Measurements from ENCODE around the gene CR1L. TPM values are rescaled to one million over a fixed set of nuclear protein-coding genes. Genes with fewer than 3 reads are reported as not detected.
"Not testable (repeated sequence)": the region's sequence is repeated elsewhere in the genome, so short reads cannot be mapped to it uniquely, and the experiment has no call there.

Gene CR1L
- total and polyA plus RNA-seq, 2 donors (not counting 1 experiment from before 2014, with no cell fraction given), result not detected

DNA sequence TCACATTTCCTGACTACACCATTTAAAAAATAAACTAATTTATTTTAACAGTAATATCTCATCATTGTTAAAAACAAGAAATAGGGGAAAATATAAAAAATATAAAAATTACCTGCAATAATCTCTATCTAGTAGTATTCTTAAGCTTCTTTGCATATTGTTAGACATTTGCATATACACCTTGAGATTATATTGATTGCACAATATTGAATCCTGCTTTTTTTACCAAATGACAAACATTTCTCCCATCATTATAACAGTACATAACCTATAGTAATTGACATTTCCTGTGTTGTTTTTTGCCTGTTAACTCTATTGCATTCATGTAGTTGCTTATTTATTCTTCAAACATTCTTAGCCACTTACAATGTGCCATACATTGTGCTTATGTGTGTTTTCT, 11.7 kb upstream of the CR1L start:
- no peaks in the 10 kb centered on the region for H3K9me3 ChIP-seq (ENCODE audit: control insufficient read depth, insufficient read depth, low read depth, low read length)
- no peaks in the 10 kb centered on the region for H3K27me3 ChIP-seq (ENCODE audit: control insufficient read depth, insufficient read depth, low read length)
- no peak overlapping the region for H3K4me3 ChIP-seq (replicated peaks in 1 of 4; ENCODE audit: control extremely low read depth in 1 of 4, insufficient read depth in 1 of 4, low read depth in 3 of 4, low read length in 4 of 4)
- DNase-seq (ENCODE audit: low read depth in 2 of 2), result no peak
- no peaks in the 10 kb centered on the region for H3K79me2 ChIP-seq (ENCODE audit: control insufficient read depth, insufficient read depth, low read length)
- no peak overlapping the region for H3K9ac ChIP-seq (ENCODE audit: insufficient read depth, low read length)
- H3K27ac ChIP-seq (ENCODE audit: insufficient read depth, low read length), result no peak overlapping the region
- H3K4me2 ChIP-seq (ENCODE audit: extremely low read depth, insufficient read depth, low read length), result no peak overlapping the region
- H3K4me1 ChIP-seq (ENCODE audit: control insufficient read depth, extremely low read depth, insufficient read depth, low read length), result no peaks in the 10 kb centered on the region
- no peak for TF ChIP-seq EZH2 (IDR thresholded peaks at IDR 0.05; ENCODE audit: low read length, missing control alignments)
- TF ChIP-seq, protein P1, sequence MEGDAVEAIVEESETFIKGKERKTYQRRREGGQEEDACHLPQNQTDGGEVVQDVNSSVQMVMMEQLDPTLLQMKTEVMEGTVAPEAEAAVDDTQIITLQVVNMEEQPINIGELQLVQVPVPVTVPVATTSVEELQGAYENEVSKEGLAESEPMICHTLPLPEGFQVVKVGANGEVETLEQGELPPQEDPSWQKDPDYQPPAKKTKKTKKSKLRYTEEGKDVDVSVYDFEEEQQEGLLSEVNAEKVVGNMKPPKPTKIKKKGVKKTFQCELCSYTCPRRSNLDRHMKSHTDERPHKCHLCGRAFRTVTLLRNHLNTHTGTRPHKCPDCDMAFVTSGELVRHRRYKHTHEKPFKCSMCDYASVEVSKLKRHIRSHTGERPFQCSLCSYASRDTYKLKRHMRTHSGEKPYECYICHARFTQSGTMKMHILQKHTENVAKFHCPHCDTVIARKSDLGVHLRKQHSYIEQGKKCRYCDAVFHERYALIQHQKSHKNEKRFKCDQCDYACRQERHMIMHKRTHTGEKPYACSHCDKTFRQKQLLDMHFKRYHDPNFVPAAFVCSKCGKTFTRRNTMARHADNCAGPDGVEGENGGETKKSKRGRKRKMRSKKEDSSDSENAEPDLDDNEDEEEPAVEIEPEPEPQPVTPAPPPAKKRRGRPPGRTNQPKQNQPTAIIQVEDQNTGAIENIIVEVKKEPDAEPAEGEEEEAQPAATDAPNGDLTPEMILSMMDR (conservative IDR thresholded peaks at IDR 0.05 in 1 of 2, IDR thresholded peaks at IDR 0.05 in 1 of 2; ENCODE audit: low read depth in 1 of 2, low read length in 2 of 2), result no peak
- no peak overlapping the region for H2AFZ ChIP-seq (ENCODE audit: low read length)
- H4K20me1 ChIP-seq (ENCODE audit: control insufficient read depth, extremely low read depth, insufficient read depth, low read length), result no peaks in the 10 kb centered on the region
- H3K36me3 ChIP-seq (ENCODE audit: control insufficient read depth, insufficient read depth, low read length), result no peaks in the 10 kb centered on the region

DNA sequence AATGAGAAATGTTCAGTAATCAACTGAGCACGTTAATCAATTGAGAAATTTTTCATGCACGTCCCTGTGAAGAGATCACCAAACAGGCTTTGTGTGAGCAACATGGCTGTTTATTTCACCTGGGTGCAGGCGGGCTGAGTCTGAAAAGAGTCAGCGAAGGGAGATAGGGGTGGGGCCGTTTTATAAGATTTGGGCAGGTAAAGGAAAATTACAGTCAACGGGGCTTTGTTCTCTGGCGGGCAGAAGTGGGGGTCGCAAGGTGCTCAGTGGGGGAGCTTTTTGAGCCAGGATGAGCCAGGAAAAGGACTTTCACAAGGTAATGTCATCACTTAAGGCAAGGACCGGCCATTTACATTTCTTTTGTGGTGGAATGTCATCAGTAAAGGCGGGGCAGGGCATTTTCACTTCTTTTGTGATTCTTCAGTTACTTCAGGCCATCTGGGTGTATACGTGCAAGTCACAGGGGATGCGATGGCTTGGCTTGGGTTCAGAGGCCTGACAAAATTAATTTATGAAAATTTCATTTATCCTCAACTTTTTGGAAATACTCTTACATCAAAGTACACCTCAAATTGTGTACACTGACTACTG, 11.1 kb upstream of the CR1L start:
- not testable (repeated sequence) for H3K4me3 ChIP-seq (replicated peaks in 1 of 4; ENCODE audit: control extremely low read depth in 1 of 4, insufficient read depth in 1 of 4, low read depth in 3 of 4, low read length in 4 of 4); H3K9me3 ChIP-seq (ENCODE audit: control insufficient read depth, insufficient read depth, low read depth, low read length); H3K79me2 ChIP-seq (ENCODE audit: control insufficient read depth, insufficient read depth, low read length); H3K27ac ChIP-seq (ENCODE audit: insufficient read depth, low read length); H3K4me2 ChIP-seq (ENCODE audit: extremely low read depth, insufficient read depth, low read length); H2AFZ ChIP-seq (ENCODE audit: low read length); H3K4me1 ChIP-seq (ENCODE audit: control insufficient read depth, extremely low read depth, insufficient read depth, low read length); H4K20me1 ChIP-seq (ENCODE audit: control insufficient read depth, extremely low read depth, insufficient read depth, low read length); H3K27me3 ChIP-seq (ENCODE audit: control insufficient read depth, insufficient read depth, low read length); H3K36me3 ChIP-seq (ENCODE audit: control insufficient read depth, insufficient read depth, low read length); DNase-seq (ENCODE audit: low read depth in 2 of 2); H3K9ac ChIP-seq (ENCODE audit: insufficient read depth, low read length)

DNA sequence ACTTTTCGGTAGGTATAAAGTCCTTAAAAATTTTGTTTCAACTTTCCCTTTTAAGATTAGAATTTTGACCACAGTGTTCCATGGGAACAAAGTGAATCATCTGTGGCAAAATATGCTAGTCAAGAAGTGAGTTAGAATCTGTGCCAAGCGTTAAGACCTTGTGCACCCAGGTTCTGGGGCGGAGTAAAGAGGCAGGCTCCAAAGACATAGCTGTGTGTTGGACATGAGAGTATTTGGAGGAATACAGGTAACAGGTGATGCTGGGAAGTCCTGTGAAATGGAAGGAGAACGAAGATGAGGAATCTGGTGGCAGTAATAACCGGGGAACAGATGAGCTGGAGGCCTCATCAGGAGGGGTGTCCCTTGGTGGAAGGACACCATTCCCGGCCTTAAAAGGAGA, 10.6 kb upstream of the CR1L start:
- H3K4me2 ChIP-seq (ENCODE audit: extremely low read depth, insufficient read depth, low read length); H3K27me3 ChIP-seq (ENCODE audit: control insufficient read depth, insufficient read depth, low read length); H3K9me3 ChIP-seq (ENCODE audit: control insufficient read depth, insufficient read depth, low read depth, low read length); H2AFZ ChIP-seq (ENCODE audit: low read length); H3K4me1 ChIP-seq (ENCODE audit: control insufficient read depth, extremely low read depth, insufficient read depth, low read length); DNase-seq (ENCODE audit: low read depth in 2 of 2); H3K79me2 ChIP-seq (ENCODE audit: control insufficient read depth, insufficient read depth, low read length); H3K4me3 ChIP-seq (replicated peaks in 1 of 4; ENCODE audit: control extremely low read depth in 1 of 4, insufficient read depth in 1 of 4, low read depth in 3 of 4, low read length in 4 of 4); H3K9ac ChIP-seq (ENCODE audit: insufficient read depth, low read length); H3K36me3 ChIP-seq (ENCODE audit: control insufficient read depth, insufficient read depth, low read length); H3K27ac ChIP-seq (ENCODE audit: insufficient read depth, low read length); H4K20me1 ChIP-seq (ENCODE audit: control insufficient read depth, extremely low read depth, insufficient read depth, low read length): not testable (repeated sequence)

DNA sequence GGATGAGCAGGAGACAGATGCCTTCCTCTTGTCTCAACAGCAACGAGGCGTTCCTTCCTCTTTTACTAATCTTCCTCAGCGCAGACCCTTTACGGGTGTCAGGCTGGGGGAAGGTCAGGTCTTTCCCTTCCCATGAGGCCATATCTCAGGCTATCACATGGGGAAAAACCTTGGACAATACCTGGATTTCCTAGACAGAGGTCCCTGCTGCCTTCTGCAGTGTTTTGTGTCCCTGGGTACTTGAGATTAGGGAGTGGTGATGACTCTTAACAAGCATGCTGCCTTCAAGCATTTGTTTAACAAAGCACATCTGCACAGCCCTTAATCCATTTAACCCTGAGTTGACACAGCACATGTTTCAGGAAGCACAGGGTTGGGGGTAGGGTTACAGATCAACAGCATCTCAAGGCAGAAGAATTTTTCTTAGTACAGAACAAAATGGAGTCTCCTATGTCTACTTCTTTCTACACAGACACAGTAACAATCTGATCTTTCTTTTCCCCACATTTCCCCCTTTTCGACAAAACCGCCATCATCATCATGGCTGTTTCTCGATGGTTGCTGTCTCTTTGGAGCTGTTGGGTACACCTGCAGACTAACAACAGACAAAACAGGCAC, 9.3 kb upstream of the CR1L start:
- not testable (repeated sequence) for H3K27me3 ChIP-seq (ENCODE audit: control insufficient read depth, insufficient read depth, low read length); H3K9ac ChIP-seq (ENCODE audit: insufficient read depth, low read length); H4K20me1 ChIP-seq (ENCODE audit: control insufficient read depth, extremely low read depth, insufficient read depth, low read length); DNase-seq (ENCODE audit: low read depth in 2 of 2); H3K36me3 ChIP-seq (ENCODE audit: control insufficient read depth, insufficient read depth, low read length); H3K9me3 ChIP-seq (ENCODE audit: control insufficient read depth, insufficient read depth, low read depth, low read length); H3K4me1 ChIP-seq (ENCODE audit: control insufficient read depth, extremely low read depth, insufficient read depth, low read length); H3K4me3 ChIP-seq (replicated peaks in 1 of 4; ENCODE audit: control extremely low read depth in 1 of 4, insufficient read depth in 1 of 4, low read depth in 3 of 4, low read length in 4 of 4); H3K79me2 ChIP-seq (ENCODE audit: control insufficient read depth, insufficient read depth, low read length); H3K4me2 ChIP-seq (ENCODE audit: extremely low read depth, insufficient read depth, low read length); H3K27ac ChIP-seq (ENCODE audit: insufficient read depth, low read length); H2AFZ ChIP-seq (ENCODE audit: low read length)

DNA sequence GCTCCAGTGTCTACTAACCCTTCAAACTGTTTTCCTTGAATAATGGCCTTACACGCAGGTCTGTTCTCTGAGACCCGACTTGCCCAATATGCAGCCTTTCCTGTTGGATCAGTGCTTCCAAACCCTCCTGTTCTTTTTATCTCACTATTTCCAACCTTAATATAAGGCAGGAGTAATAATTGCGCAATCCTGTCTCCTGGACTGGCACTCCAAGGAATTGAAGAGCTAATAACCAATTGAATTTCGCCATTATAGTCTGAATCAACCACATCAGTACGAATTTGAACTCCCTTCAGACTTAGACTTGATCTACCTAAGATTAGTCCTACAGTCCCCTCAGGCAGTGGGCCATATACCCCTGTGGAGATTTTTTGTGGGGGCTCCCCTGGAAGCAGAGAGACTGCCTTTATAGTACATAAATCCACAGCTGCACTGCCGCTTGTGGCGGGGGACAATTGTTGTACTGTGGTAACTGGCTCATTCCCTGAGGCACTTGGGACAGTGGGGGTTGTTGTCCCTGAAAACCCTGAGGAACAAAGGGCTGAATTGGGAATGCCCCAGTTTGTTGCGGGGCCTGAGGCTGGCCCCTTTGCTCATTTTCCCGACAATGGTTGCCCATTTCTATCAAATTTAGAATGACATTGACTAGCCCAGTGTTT, 6.3 kb upstream of the CR1L start:
- not testable (repeated sequence) for H3K79me2 ChIP-seq (ENCODE audit: control insufficient read depth, insufficient read depth, low read length); H2AFZ ChIP-seq (ENCODE audit: low read length); H3K9ac ChIP-seq (ENCODE audit: insufficient read depth, low read length); H3K4me1 ChIP-seq (ENCODE audit: control insufficient read depth, extremely low read depth, insufficient read depth, low read length); H3K27me3 ChIP-seq (ENCODE audit: control insufficient read depth, insufficient read depth, low read length); H3K4me3 ChIP-seq (replicated peaks in 1 of 4; ENCODE audit: control extremely low read depth in 1 of 4, insufficient read depth in 1 of 4, low read depth in 3 of 4, low read length in 4 of 4); DNase-seq (ENCODE audit: low read depth in 2 of 2); H3K4me2 ChIP-seq (ENCODE audit: extremely low read depth, insufficient read depth, low read length); H3K27ac ChIP-seq (ENCODE audit: insufficient read depth, low read length); H3K9me3 ChIP-seq (ENCODE audit: control insufficient read depth, insufficient read depth, low read depth, low read length); H3K36me3 ChIP-seq (ENCODE audit: control insufficient read depth, insufficient read depth, low read length); H4K20me1 ChIP-seq (ENCODE audit: control insufficient read depth, extremely low read depth, insufficient read depth, low read length)

DNA sequence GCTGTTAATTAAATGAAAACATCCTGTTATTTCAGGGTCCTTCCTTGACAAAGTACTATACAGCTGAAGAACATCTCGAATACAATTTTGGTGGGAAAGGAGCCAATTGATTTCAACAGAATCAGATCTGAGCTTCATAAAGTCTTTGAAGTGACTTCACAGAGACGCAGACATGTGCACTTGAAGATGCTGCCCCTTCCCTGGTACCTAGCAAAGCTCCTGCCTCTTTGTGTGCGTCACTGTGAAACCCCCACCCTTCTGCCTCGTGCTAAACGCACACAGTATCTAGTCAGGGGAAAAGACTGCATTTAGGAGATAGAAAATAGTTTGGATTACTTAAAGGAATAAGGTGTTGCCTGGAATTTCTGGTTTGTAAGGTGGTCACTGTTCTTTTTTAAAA, 5.6 kb upstream of the CR1L start:
- H4K20me1 ChIP-seq (ENCODE audit: control insufficient read depth, extremely low read depth, insufficient read depth, low read length); H3K4me1 ChIP-seq (ENCODE audit: control insufficient read depth, extremely low read depth, insufficient read depth, low read length); H3K27me3 ChIP-seq (ENCODE audit: control insufficient read depth, insufficient read depth, low read length); H3K9ac ChIP-seq (ENCODE audit: insufficient read depth, low read length); H3K9me3 ChIP-seq (ENCODE audit: control insufficient read depth, insufficient read depth, low read depth, low read length); H3K27ac ChIP-seq (ENCODE audit: insufficient read depth, low read length); H3K4me3 ChIP-seq (replicated peaks in 1 of 4; ENCODE audit: control extremely low read depth in 1 of 4, insufficient read depth in 1 of 4, low read depth in 3 of 4, low read length in 4 of 4); H2AFZ ChIP-seq (ENCODE audit: low read length); H3K79me2 ChIP-seq (ENCODE audit: control insufficient read depth, insufficient read depth, low read length); H3K4me2 ChIP-seq (ENCODE audit: extremely low read depth, insufficient read depth, low read length); DNase-seq (ENCODE audit: low read depth in 2 of 2); H3K36me3 ChIP-seq (ENCODE audit: control insufficient read depth, insufficient read depth, low read length): not testable (repeated sequence)
